Stimulated activated CD4-positive, alpha-beta T cell treated with anti-CD3 and anti-CD28 coated beads, Interleukin-4, amount 100 ng/mL, for 1 hour (primary cell): ENCODE results near the gene LSAMP.
"Not testable (repeated sequence)": the region's sequence is repeated elsewhere in the genome, so short reads cannot be mapped to it uniquely, and the experiment has no call there.

Experiments used
- DNase-seq: peaks from one replicate; pipeline ENCODE4 v3.0.0-alpha.2; 2020

Gene LSAMP

GRCh38 chr3:116093374-116093773 is 351.9 kb downstream of the LSAMP start:
- no peak for DNase-seq

GRCh38 chr3:116087426-116087825 is 357.9 kb downstream of the LSAMP start:
- no peak for DNase-seq

- no peak for DNase-seq
These were observed 360.1 kb downstream of the LSAMP start for GRCh38 chr3:116084999-116085791.

DNA sequence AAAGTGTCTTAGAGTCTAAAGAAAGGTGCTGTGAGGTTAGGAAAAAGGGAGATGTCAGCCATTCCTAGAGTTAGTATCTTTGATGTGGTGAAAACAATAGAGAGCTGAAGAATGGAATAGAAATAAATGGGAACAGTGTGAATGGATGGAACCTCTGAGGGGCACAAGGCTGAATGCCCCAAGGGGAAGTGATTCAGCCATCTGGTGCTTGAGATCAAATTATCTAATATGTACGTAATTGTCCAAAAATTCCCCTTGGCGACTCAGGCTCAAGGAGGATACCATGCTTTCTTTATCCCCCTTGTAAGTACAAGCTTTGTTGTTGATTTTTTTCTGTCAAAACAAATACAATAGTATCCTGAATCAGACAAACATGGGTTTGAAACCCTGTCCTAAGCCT is 361.6 kb downstream of the LSAMP start:
- DNase-seq = no peak

DNA sequence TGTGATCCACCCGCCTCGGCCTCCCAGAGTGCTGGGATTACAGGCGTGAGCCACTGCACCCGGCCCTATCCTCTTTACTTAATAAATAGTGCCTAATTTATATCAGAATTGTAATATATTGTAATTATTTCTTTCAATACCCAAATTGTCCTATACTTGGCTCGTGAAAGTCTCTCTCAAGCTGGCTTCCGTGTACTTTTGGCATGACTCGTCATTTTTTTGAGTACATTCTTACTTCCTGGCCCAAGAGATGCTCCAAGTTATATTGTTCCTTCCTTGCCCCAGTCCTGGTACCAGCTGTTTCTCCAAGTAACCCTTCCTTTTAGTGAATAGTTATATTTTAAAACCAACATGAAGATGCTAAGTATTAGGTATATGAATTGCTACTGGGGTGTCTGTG is 366.7 kb downstream of the LSAMP start:
- DNase-seq = no peak

GRCh38 chr3:116077557-116077956 is 367.7 kb downstream of the LSAMP start:
- DNase-seq = no peak

DNA sequence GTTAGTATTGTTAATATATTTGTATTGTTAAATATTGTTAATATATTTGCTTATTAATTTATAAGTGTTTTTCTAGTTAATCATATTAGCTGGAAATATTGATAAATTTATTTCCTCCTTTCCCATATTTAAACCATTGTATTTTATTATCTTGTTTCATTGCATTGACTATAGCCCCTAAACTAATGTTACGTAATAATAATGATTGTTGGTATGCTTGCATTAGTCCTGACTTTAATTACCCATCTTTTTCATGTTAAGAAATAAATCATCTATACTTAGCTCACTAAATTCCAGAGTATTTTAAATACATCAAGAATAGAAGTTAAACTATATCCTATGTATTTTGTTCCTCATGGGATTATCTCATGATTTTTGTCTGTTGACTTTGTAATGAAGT is 368.2 kb downstream of the LSAMP start:
- DNase-seq = no peak

- not testable (repeated sequence) for DNase-seq
These were observed 374.6 kb downstream of the LSAMP start for GRCh38 chr3:116070516-116071278.

DNA sequence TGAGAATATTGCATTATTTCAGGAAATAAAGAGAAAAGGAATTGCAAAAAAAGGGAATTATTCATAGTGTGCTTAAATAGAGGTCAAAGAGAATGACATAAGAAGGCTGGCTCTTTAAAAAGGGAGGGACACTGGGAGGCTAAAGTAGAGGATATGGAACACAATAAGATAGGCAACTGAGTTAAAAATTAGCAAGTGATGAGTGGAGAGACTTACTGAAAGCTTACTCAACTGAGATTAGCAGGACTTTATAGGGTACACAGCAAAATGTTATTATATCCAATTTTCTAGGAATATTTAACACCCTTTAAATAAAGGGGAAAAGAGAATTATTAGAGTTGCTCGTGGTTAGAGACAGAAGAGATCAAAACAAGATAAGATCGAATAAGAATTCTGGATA is 375.2 kb downstream of the LSAMP start:
- DNase-seq = no peak

GRCh38 chr3:116069024-116069423 is 376.3 kb downstream of the LSAMP start:
- DNase-seq = no peak

DNA sequence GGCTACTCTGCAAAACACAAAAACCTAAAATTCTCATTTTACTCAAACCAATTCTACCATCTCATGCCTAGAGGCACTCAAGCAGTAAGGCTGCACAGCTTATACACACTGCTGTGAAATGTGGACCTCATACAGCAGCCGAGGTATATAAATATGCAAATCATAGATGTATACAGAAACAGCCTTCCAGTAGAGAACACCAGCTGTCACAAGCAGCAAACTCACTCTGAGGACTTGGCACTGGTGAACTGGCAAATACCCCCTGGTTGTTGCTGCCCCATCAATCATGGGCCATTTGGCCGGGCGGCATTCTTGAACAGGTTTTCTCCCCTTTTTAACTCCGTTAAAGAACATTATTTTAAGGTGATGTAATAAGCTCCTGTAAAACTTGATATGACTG is 378.0 kb downstream of the LSAMP start:
- DNase-seq = no peak

DNA sequence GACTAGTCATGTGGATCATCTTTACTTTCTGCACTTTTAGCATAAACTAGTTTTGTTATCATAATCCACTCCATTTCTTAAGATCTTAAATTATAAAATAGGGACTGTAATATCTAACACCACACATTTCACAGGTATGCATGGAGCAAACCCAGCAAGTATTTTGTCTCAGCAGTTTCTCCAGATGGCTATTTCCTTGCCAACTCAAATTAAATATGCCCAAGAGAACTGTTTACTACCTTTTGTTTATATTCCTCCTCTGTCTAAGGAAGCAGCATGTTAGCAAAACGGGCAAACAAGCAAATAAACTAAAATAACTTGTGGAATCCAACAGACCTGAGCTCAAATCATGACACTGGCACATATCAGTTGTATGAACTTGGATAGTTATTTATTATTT is 379.8 kb downstream of the LSAMP start:
- DNase-seq = no peak

DNA sequence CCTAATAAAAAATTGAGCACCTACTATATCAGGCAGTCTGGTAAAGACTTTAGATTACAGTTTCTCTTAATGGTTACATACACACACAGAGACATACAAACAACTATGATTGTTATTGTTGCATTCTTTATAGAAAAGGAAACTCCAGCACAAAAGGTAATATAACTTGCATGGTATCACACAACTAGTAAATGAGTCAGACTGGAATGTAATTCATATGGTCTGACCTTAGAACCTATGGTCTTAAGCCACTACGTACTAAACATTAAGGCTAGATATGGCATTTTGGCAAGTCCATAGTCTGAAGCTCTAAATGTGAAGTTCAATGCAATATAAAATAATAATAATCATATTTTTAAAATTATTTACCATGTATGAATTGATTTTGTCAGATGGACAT is 380.6 kb downstream of the LSAMP start:
- no peak for DNase-seq

GRCh38 chr3:116059421-116060096 is 385.7 kb downstream of the LSAMP start:
- DNase-seq = no peak

DNA sequence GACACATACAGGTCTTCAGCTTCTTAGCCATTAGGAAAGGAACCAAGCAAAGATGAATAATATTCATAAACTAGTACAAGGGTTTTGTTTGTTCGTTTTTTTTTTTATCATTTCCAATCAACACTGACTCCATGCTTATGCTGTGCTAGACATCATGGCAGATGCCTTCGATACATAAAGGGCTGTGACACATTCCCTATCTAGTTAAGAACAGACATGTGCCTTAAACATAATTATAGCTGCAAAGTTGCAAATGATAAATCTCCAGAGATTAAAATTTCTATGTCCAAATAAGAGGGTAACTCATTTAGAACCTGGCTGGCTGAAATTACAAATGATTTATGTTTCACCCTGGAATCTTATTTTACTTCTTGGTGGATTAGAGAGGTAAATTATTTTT is 386.4 kb downstream of the LSAMP start:
- no peak for DNase-seq

GRCh38 chr3:116057400-116058006 is 387.8 kb downstream of the LSAMP start:
- DNase-seq = no peak

- DNase-seq = no peak
These were observed 389.0 kb downstream of the LSAMP start for GRCh38 chr3:116056280-116056679.

GRCh38 chr3:116053017-116053416 is 392.3 kb downstream of the LSAMP start:
- no peak for DNase-seq

DNA sequence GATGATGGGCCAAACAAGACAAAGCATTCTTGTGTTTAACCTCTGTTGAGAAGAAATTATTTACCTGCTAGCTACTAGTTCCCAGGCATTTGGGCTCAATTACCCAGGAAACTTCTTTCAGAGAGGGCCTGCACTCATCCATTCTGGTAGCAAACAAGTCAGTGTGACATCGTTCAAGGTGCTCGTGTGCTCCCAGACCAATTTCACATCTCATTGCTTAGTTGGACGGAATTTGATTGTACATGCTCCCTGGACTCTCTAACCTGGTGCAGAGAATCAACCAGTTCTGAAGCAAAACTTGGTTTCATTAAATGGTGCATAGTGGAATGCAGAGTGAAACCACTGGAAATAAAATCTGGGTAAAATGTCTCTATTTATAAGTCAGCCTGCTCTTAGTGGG is 392.7 kb downstream of the LSAMP start:
- DNase-seq = no peak

GRCh38 chr3:116051586-116051985 is 393.7 kb downstream of the LSAMP start:
- DNase-seq = no peak

- no peak for DNase-seq
These were observed 394.2 kb downstream of the LSAMP start for GRCh38 chr3:116051040-116051439.

DNA sequence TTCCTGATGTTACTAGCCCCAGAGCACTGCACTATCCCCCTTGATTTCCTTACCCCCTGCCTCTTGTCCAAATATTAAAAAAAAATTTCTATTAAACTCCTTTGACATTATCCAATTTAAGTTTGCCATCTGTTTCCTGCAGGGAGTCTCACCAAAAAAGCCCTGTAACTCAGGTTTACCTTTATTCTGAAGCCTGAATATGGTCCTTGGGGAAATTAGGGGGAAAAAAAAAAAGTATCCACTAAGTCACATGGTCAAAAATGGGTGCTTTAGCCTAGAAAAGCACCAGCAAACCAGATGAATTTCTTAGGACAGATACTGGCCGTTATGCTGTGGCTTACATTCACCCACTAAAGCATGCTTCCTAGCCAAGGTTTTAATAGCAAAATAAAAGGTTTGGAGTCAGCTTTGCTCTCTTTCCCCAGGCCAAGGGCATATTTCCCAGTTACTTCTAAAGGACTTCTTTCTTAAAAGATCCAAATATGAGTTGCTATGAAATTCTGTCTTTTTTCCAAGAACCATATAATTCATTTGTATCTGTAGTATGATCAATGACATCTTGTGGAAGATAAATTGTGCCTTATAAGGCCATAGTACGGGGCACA is 394.9 kb downstream of the LSAMP start:
- DNase-seq = no peak

DNA sequence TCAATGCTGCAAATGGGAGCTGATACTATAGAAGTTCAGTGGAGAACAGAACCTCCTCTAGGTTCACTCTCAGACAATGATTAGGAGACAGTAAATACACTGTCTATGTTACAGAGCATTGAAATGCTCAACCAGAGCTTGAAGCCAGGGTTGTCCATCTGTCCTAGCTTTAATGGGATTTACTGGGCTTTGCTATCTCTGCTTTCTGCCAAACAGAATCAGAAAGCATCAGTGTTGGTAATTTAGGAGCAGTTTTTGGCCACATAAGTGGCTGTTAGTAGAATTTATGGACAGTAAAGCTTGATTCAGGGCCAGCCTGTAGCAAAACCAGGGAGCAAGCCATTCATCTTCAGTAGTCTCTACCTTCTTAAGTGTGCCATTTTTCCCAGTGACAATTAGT is 396.3 kb downstream of the LSAMP start:
- no peak for DNase-seq
